Activated T-helper 1 cell treated with anti-CD3 and anti-CD28 coated beads, Interleukin-2, amount 50 U/mL, for 16 hours (primary cell): ENCODE results near the gene SEC61G.
A peak's percentile ranks its signal among the peaks of the same experiment; 100 is the strongest.

Source experiments
- DNase-seq, 2 donors: peaks; one replicate each; pipeline ENCODE4 v3.0.0-alpha.2; 2020; ENCODE audit warnings: low read depth in 1 of 2, low spot score in 1 of 2

The SEC61G gene

DNA sequence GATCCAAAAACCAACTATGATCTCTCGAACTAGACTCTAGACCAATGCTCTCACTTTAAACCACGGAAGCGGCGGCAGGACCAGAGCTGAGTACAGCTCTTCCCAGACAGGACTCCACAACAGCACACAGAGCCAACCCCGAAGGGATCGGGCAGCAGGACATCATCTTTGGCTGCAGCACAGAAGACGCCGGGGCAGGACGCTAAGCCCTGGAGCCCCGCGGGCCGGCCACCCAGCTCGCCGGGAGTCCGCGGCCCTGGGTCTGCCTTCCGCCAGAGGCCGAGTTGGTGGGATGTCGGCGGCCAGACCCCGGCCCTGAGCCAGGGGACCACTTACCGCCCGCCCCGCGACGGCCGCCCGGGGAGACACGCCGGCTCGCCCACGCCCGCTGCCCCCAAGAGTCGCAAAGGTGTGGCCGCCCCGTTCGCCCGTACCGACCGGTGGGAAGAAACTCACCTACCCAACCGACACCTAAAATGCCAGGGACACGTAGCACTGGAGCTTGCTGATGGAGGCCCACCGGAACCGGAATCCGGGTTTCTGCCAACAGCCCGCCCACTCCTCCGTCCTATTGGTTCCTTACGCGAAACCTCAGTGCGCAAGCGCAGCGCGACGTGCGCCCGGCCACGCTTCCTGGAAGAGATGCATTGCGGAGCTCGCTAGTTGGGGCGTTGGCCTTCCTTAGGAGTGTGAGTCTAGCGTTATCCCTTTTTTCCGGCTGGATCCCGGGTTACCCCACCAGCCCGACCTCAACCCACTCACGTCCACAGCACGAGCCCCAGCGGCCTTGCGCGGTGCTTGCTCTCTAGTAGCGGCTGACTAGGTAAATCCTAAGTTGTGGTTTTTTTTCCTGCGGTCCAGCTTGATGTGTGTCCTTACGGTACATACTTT lies at the start of gene SEC61G:
Gene SEC61G (minus strand): TSS at position 510 of the 891 bp plus-strand sequence. CDS start 1,623 bp downstream, outside the sequence.
- peak; percentile 88 to 90 for DNase-seq

DNA sequence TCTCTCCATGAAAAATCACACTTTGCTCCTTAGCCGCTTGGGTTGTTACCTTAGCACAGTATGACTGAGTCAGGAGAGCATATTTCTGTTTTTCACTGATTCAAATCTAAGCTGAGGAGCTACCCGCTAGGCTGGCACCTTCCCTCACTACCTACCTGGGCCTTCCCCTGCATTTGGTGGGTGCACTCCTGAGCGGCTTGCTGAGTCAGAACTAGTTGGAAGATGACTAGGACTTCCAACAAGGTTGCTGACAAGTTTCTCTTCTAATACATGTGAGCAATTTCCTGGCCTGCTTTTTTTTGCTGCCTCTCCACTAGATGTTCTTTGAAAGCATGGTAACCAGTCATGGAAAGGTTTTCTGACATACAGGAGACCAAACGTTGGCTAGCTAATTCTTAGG lies 43.8 kb upstream of the SEC61G start:
- DNase-seq: no peak

DNA sequence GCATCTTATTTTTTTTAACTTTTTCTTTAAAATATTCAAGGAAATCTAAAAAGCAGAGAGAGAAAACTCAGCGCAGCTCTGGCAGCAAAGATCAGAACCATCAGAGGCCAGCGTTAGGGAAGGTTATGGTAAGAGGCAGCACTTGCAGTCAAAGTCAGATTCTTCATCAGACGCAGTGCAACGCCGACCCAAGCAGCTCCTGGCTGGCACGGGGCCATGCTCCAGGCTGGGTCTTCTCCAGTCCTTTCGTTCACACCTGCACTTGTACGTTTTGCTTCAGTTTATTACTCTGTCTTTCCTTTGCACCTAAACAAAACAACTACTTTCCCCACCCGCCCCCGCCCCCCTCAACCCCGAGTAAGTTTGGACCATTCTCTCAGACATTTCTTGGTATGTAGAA lies 43.1 kb upstream of the SEC61G start:
- no peak for DNase-seq

DNA sequence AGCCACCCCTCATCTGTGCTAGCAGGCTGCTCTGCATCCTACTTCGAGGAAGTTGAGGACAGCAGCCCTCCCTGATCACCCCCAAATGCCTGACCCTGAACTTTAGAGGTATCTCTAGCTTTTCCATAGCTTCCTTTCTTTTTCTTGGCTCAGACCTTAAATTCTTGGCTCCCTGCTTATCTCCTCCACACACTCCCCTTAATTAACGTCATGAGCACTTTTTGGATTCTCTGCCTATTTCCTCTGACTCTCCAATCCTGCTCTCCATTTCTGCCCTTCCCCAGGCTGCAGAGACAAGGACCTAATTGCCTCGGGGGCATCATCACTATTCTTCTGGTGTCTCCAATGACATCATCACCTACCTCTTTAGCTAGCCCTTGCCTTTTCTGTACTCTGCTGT lies 40.8 kb upstream of the SEC61G start:
- no peak for DNase-seq

DNA sequence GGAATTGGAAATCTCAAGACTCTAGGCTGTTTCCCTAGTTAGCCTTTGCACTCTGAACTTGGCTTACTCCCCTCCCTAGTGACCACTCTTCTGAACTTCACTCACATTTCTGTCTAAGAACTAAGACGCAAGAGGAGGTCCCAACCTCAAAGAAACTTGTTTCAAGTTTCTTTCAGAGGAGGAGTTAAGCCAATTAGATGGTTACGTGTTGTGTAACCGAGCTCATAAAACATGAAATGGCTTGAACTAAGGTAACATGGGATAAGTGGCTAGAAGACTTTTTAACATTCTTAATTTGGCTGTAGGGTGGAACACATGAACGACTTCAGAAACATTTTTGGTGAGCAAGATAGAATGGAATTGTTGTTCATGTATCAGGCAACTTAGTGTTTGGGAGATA lies 39.5 kb upstream of the SEC61G start:
- no peak for DNase-seq

DNA sequence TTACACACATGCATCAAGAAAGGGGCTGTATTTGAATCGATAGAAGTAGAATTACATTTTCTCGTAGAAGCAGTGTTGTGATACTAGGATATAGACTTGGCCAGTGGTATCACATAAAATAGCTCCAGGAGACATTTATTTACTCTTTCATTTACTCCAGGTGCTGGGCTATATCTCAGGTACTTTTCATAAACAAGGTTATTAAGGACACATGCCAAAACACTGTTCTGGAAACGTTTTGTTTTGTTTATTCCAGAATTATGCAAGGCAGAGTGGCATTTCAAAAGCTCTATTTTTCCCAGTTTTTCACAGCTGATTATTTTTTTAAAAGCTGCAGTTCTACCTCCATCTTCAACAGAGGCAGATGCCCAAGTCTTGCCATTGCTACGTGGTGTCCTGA lies 37.8 kb upstream of the SEC61G start:
- DNase-seq: no peak

DNA sequence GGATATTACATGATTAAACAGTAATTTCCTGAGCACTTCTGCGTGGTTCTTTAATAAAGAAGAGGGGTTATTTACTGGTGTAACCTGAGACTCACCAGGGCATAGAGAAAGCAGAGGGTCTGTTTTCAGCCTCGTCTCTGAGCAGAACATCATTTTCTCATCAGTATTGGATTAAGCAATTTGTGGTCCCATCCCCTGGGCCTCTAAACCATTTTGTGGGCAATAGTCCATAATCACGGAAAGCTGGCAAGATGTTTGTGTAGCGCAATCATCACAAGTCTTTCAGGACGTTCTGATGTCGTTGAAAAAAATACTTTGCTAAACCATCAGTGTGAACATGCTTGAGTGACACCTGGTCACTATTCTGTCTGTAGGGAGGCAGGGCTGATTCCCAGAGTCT lies 37.1 kb upstream of the SEC61G start:
- no peak for DNase-seq

DNA sequence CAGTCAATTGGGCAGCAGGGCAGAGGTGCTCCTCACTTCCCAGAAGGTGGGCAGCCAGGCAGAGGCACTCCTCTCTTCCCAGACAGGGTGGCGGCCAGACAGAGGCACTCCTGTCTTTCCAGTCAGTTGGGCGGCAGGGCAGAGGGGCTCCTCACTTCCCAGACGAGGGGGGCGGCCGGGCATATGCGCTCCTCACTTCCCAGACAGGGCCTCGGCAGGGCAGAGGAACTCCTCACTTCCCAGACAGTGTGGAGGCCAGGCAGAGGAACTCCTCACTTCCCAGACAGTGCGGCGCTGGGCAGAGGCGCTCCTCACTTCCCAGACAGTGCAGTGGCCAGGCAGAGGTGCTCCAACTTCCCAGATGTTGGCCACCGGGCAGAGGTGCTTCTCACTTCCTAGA lies 33.4 kb upstream of the SEC61G start:
- DNase-seq: no peak

DNA sequence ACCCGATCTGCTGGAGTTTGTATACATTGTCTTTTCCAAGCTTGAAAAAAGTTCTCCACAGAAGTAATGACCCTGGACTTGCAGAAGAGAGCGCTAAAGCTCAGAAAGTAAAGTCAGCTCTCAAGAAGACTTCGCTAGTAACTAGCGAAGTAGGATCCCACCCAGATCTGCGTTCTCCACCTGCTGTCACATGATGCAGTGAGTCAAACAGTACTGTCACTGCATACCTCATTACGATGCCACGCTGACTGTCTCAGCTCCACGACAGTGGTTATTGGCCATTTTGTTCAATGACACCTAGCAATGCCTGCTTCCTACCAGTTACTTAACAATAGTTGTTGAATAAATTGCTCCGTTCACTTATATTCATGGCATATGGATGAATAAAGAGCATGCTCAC lies 29.7 kb upstream of the SEC61G start:
- DNase-seq: no peak

DNA sequence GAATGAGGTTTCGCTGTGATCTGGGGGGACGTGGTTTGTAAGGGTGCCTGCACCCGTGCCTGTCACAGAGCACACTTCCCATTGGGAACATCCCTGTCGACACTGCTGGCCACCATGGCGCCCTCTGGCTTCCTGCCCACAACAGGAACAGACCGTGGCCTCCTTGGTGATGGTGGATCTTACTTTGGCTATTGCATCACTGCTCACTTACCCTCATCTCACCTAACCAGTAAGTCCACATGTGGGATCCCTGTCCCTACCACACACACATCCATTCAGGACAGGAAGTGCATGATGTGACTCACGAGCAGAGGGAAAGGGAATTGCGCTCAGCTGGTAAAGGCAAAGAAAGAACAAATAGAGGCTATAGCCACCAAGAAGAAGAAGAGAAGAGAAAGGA lies 26.2 kb upstream of the SEC61G start:
- DNase-seq: no peak

DNA sequence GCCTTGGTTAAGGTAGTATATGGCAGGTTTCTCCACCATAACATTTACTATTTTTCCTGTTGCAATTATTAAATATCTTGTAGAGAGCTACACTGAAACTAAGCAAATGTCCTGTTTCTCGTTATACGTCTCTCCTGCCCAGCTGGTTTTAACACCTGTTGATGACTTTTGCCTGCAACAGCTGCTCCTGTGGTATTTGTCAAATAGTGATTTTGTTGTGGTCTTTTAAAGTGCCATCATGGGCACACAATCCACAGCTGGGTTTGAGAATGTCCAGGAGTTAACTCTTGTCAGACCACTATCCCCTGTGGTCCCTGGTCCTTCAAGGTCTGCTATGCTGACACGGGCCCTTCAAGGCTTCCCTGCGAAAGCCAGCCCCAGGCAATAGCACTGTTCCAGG lies 24.9 kb upstream of the SEC61G start:
- no peak for DNase-seq

DNA sequence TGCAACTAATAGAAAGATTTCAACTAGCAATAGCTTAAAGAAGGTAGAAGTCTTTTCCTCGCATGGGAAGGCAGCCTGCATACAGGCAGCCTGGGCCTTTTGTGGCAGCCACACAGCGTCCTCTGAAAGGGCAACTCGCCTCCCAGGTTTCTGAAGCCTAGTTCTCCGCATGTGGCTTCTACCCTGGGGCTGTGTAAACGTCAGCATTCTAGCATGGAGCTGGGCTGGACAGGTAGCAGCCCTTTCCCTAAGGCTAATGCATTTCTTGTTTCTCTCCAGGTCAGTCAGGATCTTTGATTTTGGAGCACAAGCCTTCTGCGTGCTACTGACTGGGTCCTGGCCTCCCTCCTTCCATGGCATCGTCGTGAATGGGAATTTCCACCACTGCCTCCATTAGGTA lies 23.8 kb upstream of the SEC61G start:
- no peak for DNase-seq

DNA sequence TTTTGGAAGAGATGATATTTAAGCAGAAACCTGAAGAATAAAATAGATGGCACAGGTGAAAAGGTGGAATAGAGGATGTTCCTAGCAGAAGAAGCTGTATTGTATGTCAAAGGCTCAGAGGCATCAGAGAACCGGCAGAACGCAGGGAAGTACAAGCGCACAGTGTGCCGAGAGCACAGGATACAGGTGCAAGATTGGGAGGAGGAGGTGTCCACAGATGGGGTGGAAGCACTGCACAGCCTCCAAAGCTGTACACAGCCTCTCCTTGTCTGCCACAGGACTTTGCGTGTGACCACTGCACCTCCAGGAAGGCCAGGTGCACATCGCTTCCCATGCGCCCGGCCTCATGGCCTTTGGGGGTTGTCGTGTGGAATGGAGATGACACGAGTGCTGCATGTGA lies 23.3 kb upstream of the SEC61G start:
- no peak for DNase-seq

DNA sequence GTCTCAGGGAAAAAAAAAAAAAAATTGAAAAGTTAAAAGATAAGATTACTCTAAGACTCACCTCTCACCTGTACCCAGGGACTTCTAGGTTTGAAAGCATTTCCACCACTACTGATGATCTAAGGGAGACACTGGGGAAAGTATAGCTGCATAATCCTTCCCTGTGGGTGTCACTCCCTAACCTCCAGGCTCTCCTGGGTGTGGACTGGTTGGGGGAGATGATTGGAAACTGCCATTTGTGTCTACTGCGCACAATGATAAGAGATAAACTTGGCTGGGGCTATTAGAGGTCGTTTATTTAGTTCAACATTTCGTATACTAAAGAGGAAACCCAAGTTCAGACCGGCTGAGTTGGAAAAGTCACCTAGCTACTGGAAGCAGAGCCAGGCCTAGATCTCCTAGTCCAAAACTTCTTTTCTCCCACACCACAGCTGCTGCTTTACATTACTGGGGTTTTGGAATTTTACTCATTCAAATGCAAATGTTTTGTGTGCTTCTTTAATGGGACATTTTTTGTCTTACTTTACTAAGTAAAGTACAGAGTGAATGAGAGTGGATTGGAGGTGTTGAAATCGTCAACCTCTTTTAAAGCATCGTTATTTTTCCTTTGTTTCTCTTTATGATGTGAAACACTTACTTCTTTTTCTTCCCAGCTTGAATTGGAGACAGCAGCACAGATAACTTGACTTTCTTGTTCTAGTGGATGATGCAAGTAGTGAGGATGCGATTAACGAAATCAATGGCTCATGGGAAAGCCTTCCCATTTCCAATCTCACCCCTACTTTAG lies 22.3 kb upstream of the SEC61G start:
- no peak for DNase-seq

DNA sequence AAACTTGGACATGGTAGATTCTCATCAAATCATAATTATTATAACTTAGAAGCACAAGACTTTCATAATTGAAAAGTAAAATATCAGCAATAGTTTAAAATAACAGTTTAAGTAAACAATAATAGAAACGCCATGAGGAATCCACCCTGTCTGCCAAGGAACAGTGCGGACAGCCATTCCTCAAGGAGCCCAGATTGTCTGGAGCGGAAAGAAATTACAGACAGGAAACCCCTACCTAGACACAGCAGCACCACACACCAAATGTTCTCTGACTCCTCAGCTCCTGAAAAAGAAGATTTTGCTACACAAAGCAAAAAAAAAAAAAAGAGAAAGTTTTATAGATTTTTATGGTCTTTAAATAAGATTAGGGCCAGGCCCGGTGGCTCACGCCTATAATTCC lies 21.5 kb upstream of the SEC61G start:
- DNase-seq: no peak

DNA sequence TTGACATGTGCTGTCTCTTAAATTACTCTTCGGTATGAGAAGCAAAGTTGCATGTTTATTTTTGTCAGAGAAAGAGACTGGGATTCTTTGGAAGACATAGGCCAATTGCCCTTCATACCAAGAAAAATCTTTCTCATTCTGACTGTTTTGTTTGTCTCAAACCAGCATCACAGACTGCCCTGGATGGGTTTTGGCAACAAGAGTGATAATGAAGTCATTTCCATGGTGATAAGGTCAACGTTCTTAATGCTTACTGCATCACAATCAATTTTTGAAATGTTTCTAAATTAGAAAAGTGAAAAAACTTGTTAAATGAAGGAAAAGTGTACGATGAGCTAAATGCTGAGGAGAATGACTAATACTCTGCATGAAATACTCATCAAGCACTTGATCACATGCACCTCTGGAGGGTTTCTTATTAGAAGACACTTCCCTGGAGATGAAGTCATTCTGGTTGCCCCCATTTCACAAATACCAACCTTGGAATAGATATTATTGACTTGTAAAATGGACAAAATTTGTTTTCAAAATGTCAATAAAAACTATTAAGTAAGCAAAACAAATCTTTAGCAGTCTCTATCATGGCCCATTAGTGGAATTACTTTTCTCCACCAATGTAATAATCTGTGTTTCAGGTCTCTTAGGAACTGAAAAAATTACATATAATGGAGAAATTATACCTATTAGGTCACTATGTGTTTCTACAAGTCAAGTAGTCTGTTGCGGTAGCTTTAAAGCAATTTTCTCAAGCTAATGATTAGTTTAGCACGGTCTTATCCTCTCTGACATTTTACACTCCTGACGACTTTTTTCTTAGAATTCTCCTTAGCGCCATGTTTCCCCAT lies 19.9 kb upstream of the SEC61G start:
- no peak for DNase-seq

DNA sequence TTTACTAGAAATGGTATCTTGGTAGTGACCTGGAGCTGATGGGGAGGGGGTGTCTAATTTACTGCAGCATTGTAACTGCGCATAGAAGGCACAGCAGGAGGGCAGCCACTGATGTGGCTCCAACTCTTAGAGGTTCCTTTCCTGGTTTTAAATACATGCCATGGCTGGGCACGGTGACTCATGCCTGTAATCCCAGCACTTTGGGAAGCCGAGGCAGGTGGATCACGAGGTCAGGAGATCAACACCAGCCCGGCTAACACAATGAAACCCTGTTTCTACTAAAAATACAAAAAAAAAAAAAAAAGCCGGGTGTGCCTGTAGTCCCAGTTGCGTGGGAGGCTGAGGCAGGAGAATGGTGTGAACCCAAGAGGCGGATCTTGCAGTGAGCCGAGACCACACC lies 19.2 kb upstream of the SEC61G start:
- no peak for DNase-seq

DNA sequence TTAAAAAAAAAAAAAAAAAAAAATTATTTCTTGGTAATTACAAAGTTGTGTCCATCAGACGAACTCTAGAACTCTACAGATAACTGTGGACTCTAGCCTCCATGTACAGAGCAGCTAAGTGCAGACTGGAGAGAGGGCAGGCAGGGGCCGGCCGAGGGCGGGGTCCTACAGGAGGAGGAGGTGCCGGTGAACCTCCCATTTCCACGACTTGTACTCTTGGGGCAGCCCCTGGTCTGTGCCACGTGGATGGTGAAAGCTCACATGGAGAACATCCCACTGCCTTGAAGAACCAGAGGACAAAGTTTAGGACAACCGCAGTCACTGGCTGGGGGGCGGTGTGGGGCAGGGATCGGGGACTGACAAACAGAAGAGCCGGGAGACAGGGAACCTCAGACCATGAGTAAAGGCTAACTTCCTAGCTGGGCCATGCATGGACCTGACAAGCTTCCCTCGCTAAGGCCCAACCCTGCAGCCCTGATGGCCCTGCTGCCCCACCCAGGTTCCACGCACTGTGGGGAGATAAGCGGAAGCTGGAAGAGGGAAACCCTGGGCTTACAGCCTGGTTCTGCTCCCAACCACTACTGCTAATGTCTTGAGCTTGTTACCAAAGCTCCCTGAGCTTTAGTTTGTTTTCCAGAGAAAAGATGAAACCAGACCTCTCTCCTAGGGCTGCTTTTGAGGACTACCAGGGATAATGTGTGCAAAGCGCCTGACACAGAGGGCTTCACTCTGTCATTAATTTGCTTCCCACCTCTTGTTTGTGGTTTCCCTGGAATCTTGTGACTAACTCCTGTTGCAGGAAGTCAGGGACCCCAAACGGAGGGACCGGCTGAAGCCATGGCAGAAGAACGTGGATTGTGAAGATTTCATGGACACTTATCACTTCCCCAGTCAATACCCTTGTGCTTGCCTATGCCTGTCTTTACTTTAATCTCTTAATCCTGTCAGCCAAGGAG lies 16.1 kb upstream of the SEC61G start:
- no peak for DNase-seq

DNA sequence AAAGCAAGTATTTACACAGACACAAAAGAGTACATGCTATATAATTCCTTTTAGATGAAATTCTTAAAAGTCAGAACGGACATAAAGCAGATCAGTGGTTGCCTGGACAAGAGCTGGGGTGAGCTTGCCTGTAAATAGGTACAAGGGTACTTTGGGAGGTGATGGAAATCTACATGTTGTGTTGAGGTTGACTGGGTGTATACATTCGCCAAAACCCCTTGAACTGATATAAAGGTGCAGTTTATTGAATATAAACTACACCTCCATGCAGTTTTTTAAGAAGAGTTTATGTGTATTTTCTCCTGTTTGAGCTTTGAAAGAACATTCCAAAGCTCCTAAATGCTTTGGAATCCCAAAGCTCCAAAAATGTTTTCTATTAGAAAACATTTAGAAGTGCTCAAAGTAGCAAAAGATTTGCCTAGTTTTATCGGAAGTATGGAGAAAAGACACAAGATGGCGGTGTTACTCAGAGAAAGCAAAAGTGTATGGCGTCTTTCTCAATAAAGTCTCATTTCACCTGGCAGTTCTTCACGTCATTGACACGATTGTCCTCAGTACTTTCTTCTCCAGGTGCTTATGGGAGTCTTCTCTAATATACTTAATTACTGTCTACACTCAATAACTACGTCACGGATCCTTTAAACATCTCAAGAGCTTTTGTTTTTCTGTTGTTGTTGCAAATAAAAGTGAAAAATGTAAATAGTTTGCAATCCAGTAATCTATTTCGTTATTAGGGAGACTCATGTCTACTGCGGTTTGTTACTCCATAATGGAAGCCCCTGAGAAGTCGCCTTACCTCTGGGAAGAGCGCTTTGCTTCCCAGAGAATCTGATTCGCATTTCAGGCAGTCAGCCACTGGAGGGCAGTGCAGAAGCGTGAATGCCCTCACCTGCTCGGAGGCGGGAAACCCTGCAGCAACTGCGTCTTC lies 14.7 kb upstream of the SEC61G start:
- DNase-seq: peak; percentile 42
